GM21786 (cell line): ENCODE measurements around the gene CCL16.
"Not testable (repeated sequence)": the region's sequence is repeated elsewhere in the genome, so short reads cannot be mapped to it uniquely, and the experiment has no call there.

Experiments used
- ATAC-seq: cut with Tn5 transposase; IDR thresholded peaks from one replicate; pipeline ENCODE4 v1.9.1; 2021; ENCODE audit not compliant: unreplicated experiment

CCL16 gene

DNA sequence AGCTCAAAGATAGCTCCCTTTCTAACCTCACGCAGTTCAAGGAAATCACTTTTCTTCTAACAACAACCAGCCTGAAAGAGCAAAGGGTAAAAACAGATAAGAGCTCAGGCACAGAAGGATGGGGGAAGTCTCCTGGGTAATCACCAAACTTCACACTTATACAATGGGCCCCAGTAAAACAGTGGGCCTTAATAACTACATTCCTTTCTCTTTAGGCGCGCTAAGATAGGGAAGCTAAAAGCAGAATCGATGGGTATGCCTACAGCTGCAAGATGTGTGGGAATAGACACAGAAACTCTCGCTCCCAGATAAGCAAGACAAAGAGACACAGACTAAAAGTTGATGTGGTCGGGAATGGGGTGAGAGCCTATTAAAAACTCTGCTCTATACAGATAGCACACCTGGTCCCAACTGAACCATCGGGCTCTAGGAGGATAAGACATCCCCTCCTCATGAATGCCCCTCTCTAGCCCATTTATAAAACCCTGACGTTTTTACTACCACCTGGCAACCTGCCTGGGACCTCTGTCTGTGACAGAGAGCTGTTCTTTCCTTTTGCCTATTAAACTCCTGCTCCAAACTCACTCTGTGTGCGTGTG, 38.6 kb downstream of the CCL16 start:
- ATAC-seq, result no peak

DNA sequence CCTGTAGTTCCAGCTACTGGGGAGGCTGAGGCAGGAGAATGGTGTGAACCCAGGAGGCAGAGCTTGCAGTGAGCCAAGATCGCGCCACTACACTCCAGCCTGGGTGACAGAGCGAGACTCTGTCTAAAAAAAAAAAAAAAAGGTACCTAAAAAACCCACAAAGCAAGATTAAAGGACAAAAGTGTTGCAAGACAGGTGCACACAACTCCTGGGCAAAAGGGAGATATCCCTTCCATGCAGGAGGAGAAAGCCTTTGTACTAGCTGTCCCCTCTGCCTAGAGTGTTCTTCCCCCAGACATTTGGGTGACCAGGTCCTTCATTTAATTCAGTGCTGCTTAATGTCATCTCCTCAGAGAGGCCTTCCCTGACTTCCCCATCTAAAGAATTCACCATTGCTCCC, 42.8 kb downstream of the CCL16 start:
- not testable (repeated sequence) for ATAC-seq

DNA sequence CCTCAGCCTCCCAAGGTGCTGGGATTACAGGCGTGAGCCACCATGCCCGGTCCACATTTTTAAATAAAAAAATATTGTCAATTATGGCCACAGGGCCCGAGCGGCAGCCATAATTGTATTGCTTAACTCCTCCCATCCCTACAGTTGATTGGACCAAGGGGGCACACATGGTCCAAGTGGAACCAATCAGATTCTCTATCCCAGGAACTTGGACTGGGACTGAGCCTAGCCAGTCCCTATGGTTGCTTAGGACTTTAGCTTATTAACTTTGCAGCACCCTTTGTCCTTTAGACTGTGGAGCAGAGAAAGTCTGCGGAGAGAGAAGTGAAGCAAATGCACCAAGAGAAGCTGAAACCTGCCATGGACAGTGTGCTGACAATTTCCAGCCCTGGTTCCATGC, 45.2 kb downstream of the CCL16 start:
- ATAC-seq, result no peak

- no peak for ATAC-seq
Observed at GRCh38 chr17:35934760-35935159, 46.5 kb downstream of the CCL16 start.

GRCh38 chr17:35932586-35932985, 48.7 kb downstream of the CCL16 start:
- ATAC-seq, result no peak

DNA sequence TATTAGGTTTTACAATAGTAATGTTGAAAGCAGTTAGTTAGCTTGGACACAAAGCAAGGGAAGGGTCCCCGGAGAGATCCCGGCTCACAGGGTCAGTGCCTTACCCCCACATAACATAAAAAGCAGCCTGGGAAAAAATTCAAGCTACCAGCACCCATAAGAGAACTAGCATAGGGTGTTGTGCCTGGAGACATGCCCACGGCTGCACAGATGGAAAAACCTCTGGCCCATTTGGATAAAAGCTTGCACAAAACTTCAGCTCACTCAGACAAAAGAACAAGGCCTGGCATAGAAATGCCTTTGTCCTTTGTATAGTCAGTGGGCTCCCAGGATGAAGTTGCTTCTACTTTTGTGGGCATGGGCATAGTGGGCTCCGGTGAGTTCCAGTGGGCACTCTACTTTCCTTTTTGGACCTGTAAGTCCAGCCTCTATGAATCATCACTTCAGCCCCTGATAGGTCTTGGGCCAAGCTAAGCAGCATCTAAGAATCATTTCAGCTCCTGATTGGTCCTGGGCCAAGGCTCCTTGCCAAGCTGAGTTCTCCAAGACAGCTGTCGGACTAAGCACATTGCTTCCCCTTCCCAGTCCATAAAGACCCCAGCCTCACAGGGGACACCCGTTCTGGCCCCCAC, 49.4 kb downstream of the CCL16 start:
- no peak for ATAC-seq

DNA sequence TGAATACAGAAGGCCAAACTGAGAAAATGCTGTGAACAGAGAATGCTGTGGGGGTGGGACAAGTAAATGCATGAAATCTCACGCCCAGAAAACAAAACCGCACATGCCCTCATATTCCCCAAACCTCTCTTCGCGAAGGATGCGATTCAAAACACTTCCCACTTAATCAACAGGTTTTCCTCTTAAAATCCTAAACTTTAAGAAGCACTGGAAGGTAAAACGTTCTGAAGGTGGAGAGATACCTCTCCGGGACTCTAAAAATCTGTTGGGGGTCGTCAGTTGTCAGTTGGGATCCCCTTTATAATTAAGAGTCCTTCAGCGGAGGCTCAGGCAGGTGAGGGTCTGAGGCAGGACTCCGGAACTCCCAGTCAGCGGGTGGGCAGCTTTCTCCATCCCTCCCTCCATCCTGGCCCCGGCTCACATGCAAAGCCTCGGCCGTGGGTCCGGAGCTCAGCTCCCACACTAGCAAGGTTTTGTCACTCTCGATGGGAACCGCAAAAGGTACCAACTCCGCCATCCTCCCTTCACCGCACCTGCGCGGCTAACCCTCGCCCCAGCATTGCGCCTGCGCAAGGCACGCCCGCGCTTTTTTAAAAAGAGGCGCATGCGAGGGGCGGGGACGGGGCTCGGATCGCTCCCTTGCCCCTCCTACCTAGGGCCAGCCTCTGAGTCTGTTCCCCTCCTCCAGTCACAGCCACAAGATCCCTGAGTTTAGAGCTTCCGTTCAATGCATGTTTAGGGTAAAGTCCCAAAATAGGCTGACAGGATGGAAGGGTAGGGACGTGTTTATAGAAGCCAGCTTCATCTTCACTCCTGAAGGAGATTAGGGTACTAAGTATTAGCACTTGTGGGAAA, 50.9 kb downstream of the CCL16 start, which contains the start of gene RDM1:
TSS of gene RDM1 (minus strand) at position 563 of the 855 bp plus-strand sequence. CDS start at position 517, 46 bp downstream.
- ATAC-seq, result no peak

DNA sequence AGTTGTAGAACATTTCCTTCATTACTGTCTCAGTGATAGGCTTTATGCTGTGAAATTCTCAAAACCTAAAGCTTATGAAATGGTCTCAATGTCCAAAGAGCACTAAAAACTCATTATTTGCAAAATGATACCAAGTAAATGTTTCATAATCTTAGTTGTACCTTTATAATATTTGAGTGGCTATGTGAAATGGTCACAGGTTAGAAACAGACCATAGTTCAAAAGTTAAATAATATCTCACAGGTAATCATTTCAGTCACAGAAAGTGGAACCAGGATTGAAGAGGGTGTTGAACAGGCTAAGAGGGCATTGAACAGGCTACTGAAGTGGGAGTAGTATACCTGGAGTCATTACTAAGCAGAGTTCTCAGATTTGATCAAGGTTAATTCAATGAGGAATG, 53.6 kb downstream of the CCL16 start:
- ATAC-seq, result no peak
